Endothelial cell of umbilical vein (primary cell): Measurements from ENCODE around the gene SHOX.

ENCODE experiments used
- EZH2 ChIP-seq: IDR thresholded peaks from 2 replicates; pipeline ENCODE4 v1.6.1; 2012; ENCODE audit warnings: borderline replicate concordance, low read depth, mild to moderate bottlenecking, moderate library complexity, low read length, inconsistent platforms; ENCODE audit not compliant: severe bottlenecking
- FOS ChIP-seq: IDR thresholded peaks from 2 replicates; pipeline ENCODE4 v1.6.1; 2011; ENCODE audit warnings: mild to moderate bottlenecking, low read length, moderate library complexity, borderline replicate concordance; ENCODE audit not compliant: insufficient read depth
- JUN ChIP-seq: IDR thresholded peaks from 2 replicates; pipeline ENCODE4 v1.6.1; 2011; ENCODE audit warnings: borderline replicate concordance, low read depth; ENCODE audit not compliant: insufficient read length, insufficient read depth
- MYC ChIP-seq: IDR thresholded peaks from one replicate; pipeline ENCODE4 v1.6.1; 2011; ENCODE audit warnings: mild to moderate bottlenecking, low read depth, low read length
- POLR2A ChIP-seq: IDR thresholded peaks from 2 replicates; pipeline ENCODE4 v1.6.1; 2012; ENCODE audit warnings: low read depth, mild to moderate bottlenecking, control low read depth, low read length
- POLR2AphosphoS5 ChIP-seq: IDR thresholded peaks from 2 replicates; pipeline ENCODE4 v1.6.1; 2012; ENCODE audit warnings: low read depth, mild to moderate bottlenecking, control low read depth, low read length, moderate library complexity; ENCODE audit not compliant: insufficient read depth
- TF ChIP-seq, protein P1 (sequence below), 2 donors: IDR thresholded peaks; 1 replicate in 1 of 2; 2 replicates in 1 of 2; pipeline ENCODE4 v1.5.1; 2011; ENCODE audit warnings: low read length in 2 of 2, mild to moderate bottlenecking in 2 of 2, moderate library complexity in 2 of 2, control low read depth in 1 of 2, inconsistent platforms in 1 of 2, low read depth in 1 of 2; ENCODE audit not compliant: insufficient read depth in 1 of 2; ENCODE audit errors: extremely low read depth in 1 of 2
- TF ChIP-seq, protein P2 (sequence below): IDR thresholded peaks from 2 replicates; pipeline ENCODE4 v1.6.1; 2011; ENCODE audit not compliant: insufficient read depth, insufficient read length

- TF ChIP-seq, protein P1, sequence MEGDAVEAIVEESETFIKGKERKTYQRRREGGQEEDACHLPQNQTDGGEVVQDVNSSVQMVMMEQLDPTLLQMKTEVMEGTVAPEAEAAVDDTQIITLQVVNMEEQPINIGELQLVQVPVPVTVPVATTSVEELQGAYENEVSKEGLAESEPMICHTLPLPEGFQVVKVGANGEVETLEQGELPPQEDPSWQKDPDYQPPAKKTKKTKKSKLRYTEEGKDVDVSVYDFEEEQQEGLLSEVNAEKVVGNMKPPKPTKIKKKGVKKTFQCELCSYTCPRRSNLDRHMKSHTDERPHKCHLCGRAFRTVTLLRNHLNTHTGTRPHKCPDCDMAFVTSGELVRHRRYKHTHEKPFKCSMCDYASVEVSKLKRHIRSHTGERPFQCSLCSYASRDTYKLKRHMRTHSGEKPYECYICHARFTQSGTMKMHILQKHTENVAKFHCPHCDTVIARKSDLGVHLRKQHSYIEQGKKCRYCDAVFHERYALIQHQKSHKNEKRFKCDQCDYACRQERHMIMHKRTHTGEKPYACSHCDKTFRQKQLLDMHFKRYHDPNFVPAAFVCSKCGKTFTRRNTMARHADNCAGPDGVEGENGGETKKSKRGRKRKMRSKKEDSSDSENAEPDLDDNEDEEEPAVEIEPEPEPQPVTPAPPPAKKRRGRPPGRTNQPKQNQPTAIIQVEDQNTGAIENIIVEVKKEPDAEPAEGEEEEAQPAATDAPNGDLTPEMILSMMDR (IDR thresholded peaks at IDR 0.05; ENCODE audit: extremely low read depth in 1 of 2, insufficient read depth in 1 of 2, low read depth in 1 of 2, low read length in 2 of 2): no peak
- TF ChIP-seq EZH2 (no peak), POLR2A (no peak), MYC (no peak), FOS (no peak), POLR2AphosphoS5 (no peak), JUN (no peak)
- TF ChIP-seq, protein P2, sequence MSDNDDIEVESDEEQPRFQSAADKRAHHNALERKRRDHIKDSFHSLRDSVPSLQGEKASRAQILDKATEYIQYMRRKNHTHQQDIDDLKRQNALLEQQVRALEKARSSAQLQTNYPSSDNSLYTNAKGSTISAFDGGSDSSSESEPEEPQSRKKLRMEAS: no peak
Observed at GRCh38 chrX:653306-653705, 22.7 kb downstream of the SHOX start.
